HEK293 (cell line): ENCODE results near the gene SHC3.

Source experiments
- CTCF ChIA-PET: fragments of 350-600 bp; formaldehyde crosslinking; extraction: SDS; loops from one replicate; lab custom pipeline; 2021; ENCODE audit warnings: antibody characterized with exemption; lab: Yijun Ruan, JAX
- POLR2A ChIA-PET: fragments of 300-600 bp; formaldehyde crosslinking; extraction: SDS; loops from one replicate; lab custom pipeline; 2020; ENCODE audit warnings: antibody characterized with exemption, inconsistent platforms; lab: Yijun Ruan, JAX
- H3K27ac ChIP-seq: fragments of 200-500 bp; sonication (Bioruptor generic); 2 replicates; pipeline ENCODE4 v1.5.1; 2014; ENCODE audit warnings: low read depth, low read length, control low read depth, inconsistent platforms; ENCODE audit errors: extremely low read depth
- H3K36me3 ChIP-seq, 2 experiments: fragments of 200-500 bp in 1 of 2; sonication (Bioruptor generic) in 1 of 2; 1 replicate in 1 of 2; 2 replicates in 1 of 2; pipeline ENCODE4 v1.5.1; 2014 to 2017; ENCODE audit warnings: inconsistent platforms in 2 of 2, low read length in 2 of 2; ENCODE audit not compliant: control insufficient read depth in 2 of 2, insufficient read depth in 1 of 2
- H3K4me1 ChIP-seq: fragments of 200-500 bp; sonication (Bioruptor generic); 2 replicates; pipeline ENCODE4 v1.5.1; 2014; ENCODE audit warnings: mild to moderate bottlenecking, low read length, inconsistent platforms; ENCODE audit not compliant: control insufficient read depth, insufficient read depth
- H3K4me3 ChIP-seq: 2 replicates; pipeline ENCODE4 v1.5.1; 2011; ENCODE audit warnings: low read depth, mild to moderate bottlenecking, control low read depth, low read length, moderate library complexity
- H3K9me3 ChIP-seq: fragments of 200-500 bp; sonication (Bioruptor generic); 2 replicates; pipeline ENCODE4 v1.5.1; 2014; ENCODE audit warnings: low read depth, low read length, inconsistent platforms; ENCODE audit not compliant: control insufficient read depth, insufficient read depth
- GLIS1 ChIP-seq: fragments of 450-650 bp; formaldehyde crosslinking; IDR thresholded peaks from 2 replicates; pipeline ENCODE4 v1.5.1; 2016; ENCODE audit warnings: missing biosample characterization, missing genetic modification characterization
- OVOL3 ChIP-seq: fragments of 450-650 bp; formaldehyde crosslinking; IDR thresholded peaks from 2 replicates; pipeline ENCODE4 v1.5.1; 2016; ENCODE audit warnings: missing biosample characterization, missing genetic modification characterization
- SALL2 ChIP-seq: fragments of 450-650 bp; formaldehyde crosslinking; IDR thresholded peaks from 2 replicates; pipeline ENCODE4 v1.5.0; 2017; ENCODE audit warnings: missing biosample characterization, mild to moderate bottlenecking, missing genetic modification characterization, borderline replicate concordance
- SP3 ChIP-seq: fragments of 450-650 bp; formaldehyde crosslinking; IDR thresholded peaks from 2 replicates; pipeline ENCODE4 v1.5.1; 2016; ENCODE audit warnings: missing biosample characterization, missing genetic modification characterization
- ZBTB48 ChIP-seq: fragments of 450-650 bp; formaldehyde crosslinking; IDR thresholded peaks from 2 replicates; pipeline ENCODE4 v1.5.1; 2016; ENCODE audit warnings: missing biosample characterization, missing genetic modification characterization
- ZFHX2 ChIP-seq: fragments of 450-650 bp; formaldehyde crosslinking; conservative IDR thresholded peaks from 2 replicates; pipeline ENCODE4 v1.5.1; 2016; ENCODE audit warnings: missing biosample characterization, missing genetic modification characterization
- ZFP41 ChIP-seq: fragments of 450-650 bp; formaldehyde crosslinking; IDR thresholded peaks from 2 replicates; pipeline ENCODE4 v1.5.1; 2016; ENCODE audit warnings: missing biosample characterization, missing genetic modification characterization, borderline replicate concordance
- ZNF132 ChIP-seq: fragments of 450-650 bp; formaldehyde crosslinking; IDR thresholded peaks from 2 replicates; pipeline ENCODE4 v1.5.1; 2017; ENCODE audit warnings: missing biosample characterization, missing genetic modification characterization, borderline replicate concordance
- ZNF2 ChIP-seq: fragments of 450-650 bp; formaldehyde crosslinking; IDR thresholded peaks from 2 replicates; pipeline ENCODE4 v1.5.1; 2016; ENCODE audit warnings: missing biosample characterization, missing genetic modification characterization
- ZNF214 ChIP-seq: fragments of 450-650 bp; formaldehyde crosslinking; IDR thresholded peaks from 2 replicates; pipeline ENCODE4 v1.5.1; 2017; ENCODE audit warnings: missing biosample characterization, mild to moderate bottlenecking, missing genetic modification characterization, borderline replicate concordance
- ZNF248 ChIP-seq: fragments of 450-650 bp; formaldehyde crosslinking; IDR thresholded peaks from 2 replicates; pipeline ENCODE4 v1.5.1; 2017; ENCODE audit warnings: missing biosample characterization, missing genetic modification characterization
- ZNF404 ChIP-seq: fragments of 450-650 bp; formaldehyde crosslinking; IDR thresholded peaks from 2 replicates; pipeline ENCODE4 v1.5.1; 2017; ENCODE audit warnings: missing biosample characterization, missing genetic modification characterization
- ZNF416 ChIP-seq: fragments of 450-650 bp; formaldehyde crosslinking; IDR thresholded peaks from 2 replicates; pipeline ENCODE4 v1.5.1; 2016; ENCODE audit warnings: missing biosample characterization, missing genetic modification characterization
- ZNF433 ChIP-seq: fragments of 450-650 bp; formaldehyde crosslinking; IDR thresholded peaks from 2 replicates; pipeline ENCODE4 v1.5.1; 2016; ENCODE audit warnings: missing biosample characterization, missing genetic modification characterization, low read depth
- ZNF521 ChIP-seq: fragments of 450-650 bp; formaldehyde crosslinking; IDR thresholded peaks from 2 replicates; pipeline ENCODE4 v1.5.1; 2017; ENCODE audit warnings: missing biosample characterization, mild to moderate bottlenecking, missing genetic modification characterization
- ZNF530 ChIP-seq: fragments of 450-650 bp; formaldehyde crosslinking; IDR thresholded peaks from 2 replicates; pipeline ENCODE4 v1.5.1; 2016; ENCODE audit warnings: low read depth, missing biosample characterization, missing genetic modification characterization
- ZNF558 ChIP-seq: fragments of 450-650 bp; formaldehyde crosslinking; IDR thresholded peaks from 2 replicates; pipeline ENCODE4 v1.5.1; 2016; ENCODE audit warnings: missing biosample characterization, missing genetic modification characterization
- ZNF791 ChIP-seq: fragments of 450-650 bp; formaldehyde crosslinking; IDR thresholded peaks from 2 replicates; pipeline ENCODE4 v1.5.1; 2016; ENCODE audit warnings: missing biosample characterization, missing genetic modification characterization
- TF ChIP-seq, protein P1 (sequence below): fragments of 450-650 bp; IDR thresholded peaks from 2 replicates; pipeline ENCODE4 v1.5.1; 2018; ENCODE audit warnings: missing biosample characterization, missing genetic modification characterization
- TF ChIP-seq, protein P2 (sequence below): fragments of 450-650 bp; formaldehyde crosslinking; IDR thresholded peaks from 2 replicates; pipeline ENCODE4 v1.5.1; 2017; ENCODE audit warnings: missing biosample characterization, missing genetic modification characterization
- TF ChIP-seq, protein P3 (sequence below): fragments of 450-650 bp; formaldehyde crosslinking; IDR thresholded peaks from 2 replicates; pipeline ENCODE4 v1.5.1; 2016; ENCODE audit warnings: missing biosample characterization, missing genetic modification characterization, borderline replicate concordance

SHC3 gene

DNA sequence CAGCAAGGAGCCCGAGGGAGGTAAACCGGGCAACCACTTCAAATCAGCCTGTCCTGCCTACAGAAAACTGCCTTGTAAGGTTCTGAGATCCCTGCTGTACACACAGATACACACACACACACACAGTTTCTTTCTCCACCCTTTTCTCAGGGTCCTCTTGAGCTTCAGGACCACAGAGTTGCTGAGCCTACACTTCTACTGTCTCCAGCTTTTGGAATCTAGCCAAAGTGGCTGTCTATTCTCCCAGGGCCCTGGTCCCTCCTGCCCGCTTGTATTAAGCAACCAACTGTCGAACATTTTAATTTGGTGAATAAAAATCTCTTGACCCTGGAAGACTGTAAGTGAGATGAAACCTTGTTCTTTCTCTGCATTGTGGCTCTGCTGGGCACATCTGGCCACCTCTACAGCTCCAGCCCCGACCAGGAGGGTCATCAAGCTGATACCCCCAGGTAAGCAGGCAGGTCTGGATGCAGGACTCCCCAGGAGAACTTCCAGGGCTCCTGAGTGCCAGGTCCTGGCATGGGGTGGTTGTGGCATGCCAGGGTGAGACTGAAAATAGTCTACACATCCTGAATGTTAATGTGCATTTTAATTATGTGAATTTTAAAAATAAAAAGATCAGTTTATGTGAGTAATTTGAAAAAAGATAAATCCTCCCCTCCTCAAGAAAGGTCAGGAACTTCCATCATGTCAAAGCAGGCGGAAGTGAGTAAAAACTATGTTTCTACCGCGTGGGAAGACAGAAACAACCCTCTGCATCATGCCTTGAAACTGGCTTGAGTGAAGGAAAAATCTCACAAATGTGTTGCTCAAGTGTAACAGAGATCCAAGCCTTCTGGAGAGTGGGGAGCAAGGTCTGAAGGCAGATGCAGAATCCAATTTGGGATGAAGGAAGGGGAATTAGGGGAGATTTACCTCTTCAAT is 202.4 kb downstream of the SHC3 start:
- no peaks in the 10 kb centered on the region for H3K4me1 ChIP-seq
- ChIA-PET POLR2A (no interaction called here), CTCF (no interaction called here)
- H3K27ac ChIP-seq = no peak overlapping the region
- H3K36me3 ChIP-seq = no peaks in the 10 kb centered on the region
- no peaks in the 10 kb centered on the region for H3K9me3 ChIP-seq
- no peak overlapping the region for H3K4me3 ChIP-seq
- TF ChIP-seq ZNF404 (tag by site-specific recombination) = no peak
- TF ChIP-seq ZNF214 (tag by site-specific recombination) = no peak
- no peak for TF ChIP-seq ZNF558 (tag by site-specific recombination)
- no peak for TF ChIP-seq ZBTB48 (tag by site-specific recombination)
- TF ChIP-seq ZNF132 = no peak
- TF ChIP-seq ZNF248 (tag by site-specific recombination) = no peak
- no peak for TF ChIP-seq ZNF416

DNA sequence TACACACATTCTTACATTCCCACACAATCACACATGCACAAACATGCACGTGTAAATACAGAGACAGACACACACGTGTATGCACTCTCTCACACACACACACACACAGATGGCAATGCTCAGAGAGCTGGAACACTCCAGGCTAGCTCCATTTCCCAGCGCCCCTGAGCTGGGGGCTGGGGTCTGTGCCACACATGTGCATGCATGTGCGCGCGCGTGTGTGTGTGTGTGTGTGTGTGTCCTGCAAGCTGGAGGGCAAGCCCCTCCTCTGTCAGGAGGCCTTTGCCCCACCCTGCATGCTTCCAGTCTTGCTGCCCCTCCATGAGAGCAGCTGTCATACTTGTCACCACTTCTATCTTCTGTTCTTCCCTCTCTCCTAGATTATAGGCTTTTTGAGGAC is 204.0 kb downstream of the SHC3 start:
- no peaks in the 10 kb centered on the region for H3K36me3 ChIP-seq
- no peaks in the 10 kb centered on the region for H3K9me3 ChIP-seq
- no peak overlapping the region for H3K4me3 ChIP-seq
- H3K4me1 ChIP-seq = no peaks in the 10 kb centered on the region
- CTCF ChIA-PET = no interaction called here
- no peak overlapping the region for H3K27ac ChIP-seq
- TF ChIP-seq ZNF214 (tag by site-specific recombination) (no peak), ZFP41 (no peak), ZFHX2 (tag by site-specific recombination) (no peak), ZNF530 (tag by site-specific recombination) (no peak), ZNF2 (tag by site-specific recombination) (no peak), SP3 (tag by site-specific recombination) (no peak), ZNF521 (no peak), OVOL3 (tag by site-specific recombination) (no peak), GLIS1 (tag by site-specific recombination) (no peak), ZNF433 (tag by site-specific recombination) (no peak), SALL2 (tag by site-specific recombination) (no peak), ZNF791 (tag by site-specific recombination) (no peak)
- TF ChIP-seq, protein P1, sequence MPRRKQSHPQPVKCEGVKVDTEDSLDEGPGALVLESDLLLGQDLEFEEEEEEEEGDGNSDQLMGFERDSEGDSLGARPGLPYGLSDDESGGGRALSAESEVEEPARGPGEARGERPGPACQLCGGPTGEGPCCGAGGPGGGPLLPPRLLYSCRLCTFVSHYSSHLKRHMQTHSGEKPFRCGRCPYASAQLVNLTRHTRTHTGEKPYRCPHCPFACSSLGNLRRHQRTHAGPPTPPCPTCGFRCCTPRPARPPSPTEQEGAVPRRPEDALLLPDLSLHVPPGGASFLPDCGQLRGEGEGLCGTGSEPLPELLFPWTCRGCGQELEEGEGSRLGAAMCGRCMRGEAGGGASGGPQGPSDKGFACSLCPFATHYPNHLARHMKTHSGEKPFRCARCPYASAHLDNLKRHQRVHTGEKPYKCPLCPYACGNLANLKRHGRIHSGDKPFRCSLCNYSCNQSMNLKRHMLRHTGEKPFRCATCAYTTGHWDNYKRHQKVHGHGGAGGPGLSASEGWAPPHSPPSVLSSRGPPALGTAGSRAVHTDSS (tag by site-specific recombination) = no peak
- TF ChIP-seq, protein P2, sequence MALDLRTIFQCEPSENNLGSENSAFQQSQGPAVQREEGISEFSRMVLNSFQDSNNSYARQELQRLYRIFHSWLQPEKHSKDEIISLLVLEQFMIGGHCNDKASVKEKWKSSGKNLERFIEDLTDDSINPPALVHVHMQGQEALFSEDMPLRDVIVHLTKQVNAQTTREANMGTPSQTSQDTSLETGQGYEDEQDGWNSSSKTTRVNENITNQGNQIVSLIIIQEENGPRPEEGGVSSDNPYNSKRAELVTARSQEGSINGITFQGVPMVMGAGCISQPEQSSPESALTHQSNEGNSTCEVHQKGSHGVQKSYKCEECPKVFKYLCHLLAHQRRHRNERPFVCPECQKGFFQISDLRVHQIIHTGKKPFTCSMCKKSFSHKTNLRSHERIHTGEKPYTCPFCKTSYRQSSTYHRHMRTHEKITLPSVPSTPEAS = no peak
- TF ChIP-seq, protein P3, sequence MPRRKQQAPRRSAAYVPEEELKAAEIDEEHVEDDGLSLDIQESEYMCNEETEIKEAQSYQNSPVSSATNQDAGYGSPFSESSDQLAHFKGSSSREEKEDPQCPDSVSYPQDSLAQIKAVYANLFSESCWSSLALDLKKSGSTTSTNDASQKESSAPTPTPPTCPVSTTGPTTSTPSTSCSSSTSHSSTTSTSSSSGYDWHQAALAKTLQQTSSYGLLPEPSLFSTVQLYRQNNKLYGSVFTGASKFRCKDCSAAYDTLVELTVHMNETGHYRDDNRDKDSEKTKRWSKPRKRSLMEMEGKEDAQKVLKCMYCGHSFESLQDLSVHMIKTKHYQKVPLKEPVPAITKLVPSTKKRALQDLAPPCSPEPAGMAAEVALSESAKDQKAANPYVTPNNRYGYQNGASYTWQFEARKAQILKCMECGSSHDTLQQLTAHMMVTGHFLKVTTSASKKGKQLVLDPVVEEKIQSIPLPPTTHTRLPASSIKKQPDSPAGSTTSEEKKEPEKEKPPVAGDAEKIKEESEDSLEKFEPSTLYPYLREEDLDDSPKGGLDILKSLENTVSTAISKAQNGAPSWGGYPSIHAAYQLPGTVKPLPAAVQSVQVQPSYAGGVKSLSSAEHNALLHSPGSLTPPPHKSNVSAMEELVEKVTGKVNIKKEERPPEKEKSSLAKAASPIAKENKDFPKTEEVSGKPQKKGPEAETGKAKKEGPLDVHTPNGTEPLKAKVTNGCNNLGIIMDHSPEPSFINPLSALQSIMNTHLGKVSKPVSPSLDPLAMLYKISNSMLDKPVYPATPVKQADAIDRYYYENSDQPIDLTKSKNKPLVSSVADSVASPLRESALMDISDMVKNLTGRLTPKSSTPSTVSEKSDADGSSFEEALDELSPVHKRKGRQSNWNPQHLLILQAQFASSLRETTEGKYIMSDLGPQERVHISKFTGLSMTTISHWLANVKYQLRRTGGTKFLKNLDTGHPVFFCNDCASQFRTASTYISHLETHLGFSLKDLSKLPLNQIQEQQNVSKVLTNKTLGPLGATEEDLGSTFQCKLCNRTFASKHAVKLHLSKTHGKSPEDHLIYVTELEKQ (tag by site-specific recombination) = no peak
- POLR2A ChIA-PET = no interaction called here
